ENCODE results near the gene DOCK2.
"Not testable (repeated sequence)": the region's sequence is repeated elsewhere in the genome, so short reads cannot be mapped to it uniquely, and the experiment has no call there.

The DOCK2 gene

DNA sequence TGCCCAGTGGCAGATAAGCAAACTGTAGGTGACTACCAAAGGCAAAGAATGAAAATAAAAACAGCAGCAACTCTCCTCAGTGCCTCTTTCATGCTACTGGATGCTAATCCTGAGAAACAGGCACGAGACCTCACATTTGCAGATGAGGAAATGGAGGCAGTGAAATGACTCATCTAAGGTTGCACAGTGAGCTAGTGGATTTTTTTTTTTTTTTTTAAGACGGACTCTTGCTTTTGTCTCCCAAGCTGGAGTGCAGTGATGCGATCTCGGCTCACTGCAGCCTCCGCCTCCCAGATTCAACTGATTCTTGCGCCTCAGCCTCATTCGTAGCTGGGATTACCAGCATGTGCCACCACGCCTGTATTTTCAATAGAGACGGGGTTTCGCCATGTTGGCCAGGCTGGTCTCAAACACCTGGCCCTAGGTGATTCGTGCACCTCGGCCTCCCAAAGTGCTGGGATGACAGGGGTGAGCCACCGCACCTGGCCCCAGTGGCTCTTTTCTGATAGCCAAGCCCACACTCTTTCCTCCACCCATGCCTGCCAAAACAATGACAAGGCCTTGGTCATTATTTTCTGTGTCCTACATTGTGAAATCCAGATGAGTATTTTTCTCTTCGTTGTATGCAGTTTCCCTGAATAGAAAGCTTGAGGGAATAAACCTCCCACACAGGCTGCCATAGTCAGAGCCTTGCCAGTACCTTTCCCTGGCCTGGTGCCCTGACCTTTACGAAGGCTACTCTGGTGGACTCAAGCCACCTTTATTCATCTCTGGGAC is 19.2 kb downstream of the DOCK2 start:
- peak; percentile 64 for DNase-seq (ENCODE audit: low read depth)
- no peak overlapping the region for H3K4me3 ChIP-seq (replicated peaks; ENCODE audit: low read depth, low read length)
- TF ChIP-seq CTCF (IDR thresholded peaks at IDR 0.05; ENCODE audit: low read length, missing control alignments), result no peak

GRCh38 chr5:169657127-169657526 is 20.1 kb downstream of the DOCK2 start:
- no peak for TF ChIP-seq CTCF (IDR thresholded peaks at IDR 0.05; ENCODE audit: low read length, missing control alignments)
- DNase-seq (ENCODE audit: low read depth), result no peak
- no peak overlapping the region for H3K4me3 ChIP-seq (replicated peaks; ENCODE audit: low read depth, low read length)

GRCh38 chr5:169662451-169662850 is 25.4 kb downstream of the DOCK2 start:
- DNase-seq (ENCODE audit: low read depth), result not testable (repeated sequence)

GRCh38 chr5:169663537-169663936 is 26.5 kb downstream of the DOCK2 start:
- TF ChIP-seq CTCF (IDR thresholded peaks at IDR 0.05; ENCODE audit: low read length, missing control alignments), result no peak
- DNase-seq (ENCODE audit: low read depth), result no peak
- no peak overlapping the region for H3K4me3 ChIP-seq (replicated peaks; ENCODE audit: low read depth, low read length)

More at GRCh38 chr5:169662451-169662850, 25.4 kb downstream of the DOCK2 start:
- H3K4me3 ChIP-seq (replicated peaks; ENCODE audit: low read depth, low read length), result not testable (repeated sequence)

DNA sequence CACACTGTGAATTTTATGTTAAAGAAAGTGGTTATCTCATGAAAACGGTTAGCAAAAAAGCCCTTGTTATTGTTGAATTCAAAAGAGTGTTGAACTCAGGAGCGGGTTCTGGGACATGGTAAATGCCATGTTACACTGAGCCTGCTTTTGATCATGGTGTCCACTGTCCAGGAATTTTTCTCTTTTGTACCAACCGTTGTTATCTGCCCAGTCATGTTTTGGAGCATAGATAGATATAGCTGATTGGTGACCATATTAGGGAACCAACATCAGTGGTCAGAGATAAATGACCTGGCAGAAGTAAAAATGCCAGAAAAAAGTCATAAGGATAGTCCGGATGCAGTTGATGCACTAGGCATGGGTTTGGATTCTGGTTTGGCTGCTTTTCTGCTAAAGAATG is 29.3 kb downstream of the DOCK2 start:
- no peak for DNase-seq (ENCODE audit: low read depth)
- H3K4me3 ChIP-seq (replicated peaks; ENCODE audit: low read depth, low read length), result no peak overlapping the region
- no peak for TF ChIP-seq CTCF (IDR thresholded peaks at IDR 0.05; ENCODE audit: low read length, missing control alignments)

- no peak for DNase-seq (ENCODE audit: low read depth)
- no peak for TF ChIP-seq CTCF (IDR thresholded peaks at IDR 0.05; ENCODE audit: low read length, missing control alignments)
- no peak overlapping the region for H3K4me3 ChIP-seq (replicated peaks; ENCODE audit: low read depth, low read length)
Observed at GRCh38 chr5:169667896-169668674, 31.0 kb downstream of the DOCK2 start.

DNA sequence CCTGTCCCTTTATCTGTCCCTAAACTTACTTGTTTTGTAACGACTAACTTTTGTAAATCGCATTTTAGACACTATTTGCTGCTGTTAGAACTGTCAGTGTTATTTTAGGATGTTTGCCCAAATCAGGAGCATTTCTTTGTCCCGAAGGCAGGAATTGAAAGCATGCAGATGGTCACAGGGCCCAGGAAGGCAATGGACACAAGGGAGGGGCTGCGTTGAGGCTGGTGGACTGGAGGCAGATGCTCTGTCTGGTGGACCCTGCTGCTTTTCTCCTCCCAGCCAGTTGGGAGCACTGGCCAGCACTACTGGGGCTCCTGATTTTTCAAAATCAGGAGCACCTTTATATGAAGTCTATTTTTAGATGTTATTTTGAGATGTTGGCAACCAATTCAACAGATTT is 31.7 kb downstream of the DOCK2 start:
- H3K4me3 ChIP-seq (replicated peaks; ENCODE audit: low read depth, low read length), result no peak overlapping the region
- DNase-seq (ENCODE audit: low read depth), result no peak
- TF ChIP-seq CTCF (IDR thresholded peaks at IDR 0.05; ENCODE audit: low read length, missing control alignments), result no peak
